HG03571 (cell line): Measurements from ENCODE around the gene BLOC1S5.

Experiments
- ATAC-seq: cut with Tn5 transposase; IDR thresholded peaks from one replicate; pipeline ENCODE4 v1.9.1; 2021; ENCODE audit not compliant: unreplicated experiment

BLOC1S5 gene

DNA sequence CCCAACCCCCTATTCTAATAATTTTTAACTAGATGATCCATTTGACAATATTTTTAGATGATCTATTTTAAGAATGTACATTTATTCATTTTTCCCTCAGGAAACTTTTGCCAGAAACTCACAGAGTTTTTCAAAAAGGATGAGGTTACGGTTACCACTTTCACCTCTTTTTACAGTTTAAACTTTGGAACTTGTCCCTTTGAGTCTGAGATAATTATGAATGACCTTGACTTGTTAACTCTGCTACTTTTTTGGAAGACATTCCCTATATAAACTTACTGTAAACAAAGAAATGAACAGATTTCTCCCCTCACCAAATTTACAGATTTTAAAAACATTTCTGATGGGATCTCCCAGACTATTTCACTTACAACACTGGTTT is 18.4 kb upstream of the BLOC1S5 start:
- ATAC-seq = no peak

DNA sequence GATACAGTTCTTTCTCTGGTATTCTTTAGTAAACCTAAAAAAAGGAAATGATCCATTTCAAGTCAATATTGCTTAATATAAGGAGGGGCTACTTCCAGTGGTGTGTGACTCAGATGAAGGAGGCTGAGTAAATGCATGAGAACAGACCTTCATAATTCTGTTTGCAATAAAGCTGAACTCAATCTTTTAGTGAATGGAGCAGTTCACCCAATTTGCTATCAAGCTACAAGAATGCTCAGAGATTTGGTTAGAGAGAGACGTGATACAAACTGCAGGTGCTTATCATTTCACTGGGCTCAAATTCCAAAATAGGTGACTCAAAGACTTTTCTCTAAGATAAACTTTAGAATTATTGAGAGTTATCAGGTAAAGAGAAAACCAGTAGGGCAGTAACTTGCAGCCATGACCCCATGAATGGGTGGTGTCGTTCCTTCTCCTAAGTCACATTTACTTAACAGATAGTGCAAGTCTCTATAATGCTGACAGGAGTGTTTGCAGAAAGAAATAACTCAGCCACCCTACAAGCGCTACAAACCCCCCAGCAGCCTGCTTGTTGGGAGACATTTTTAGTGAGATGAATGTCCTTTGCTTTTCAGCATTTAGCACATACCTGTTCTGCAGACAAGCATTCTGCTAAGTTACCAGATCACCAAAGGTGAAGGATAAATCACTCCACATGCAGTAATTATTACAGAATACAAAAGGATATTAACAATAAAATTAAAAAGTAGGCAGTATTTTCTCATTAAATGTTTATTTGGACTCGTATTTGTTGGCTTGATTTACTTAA is 16.4 kb upstream of the BLOC1S5 start:
- ATAC-seq = no peak

DNA sequence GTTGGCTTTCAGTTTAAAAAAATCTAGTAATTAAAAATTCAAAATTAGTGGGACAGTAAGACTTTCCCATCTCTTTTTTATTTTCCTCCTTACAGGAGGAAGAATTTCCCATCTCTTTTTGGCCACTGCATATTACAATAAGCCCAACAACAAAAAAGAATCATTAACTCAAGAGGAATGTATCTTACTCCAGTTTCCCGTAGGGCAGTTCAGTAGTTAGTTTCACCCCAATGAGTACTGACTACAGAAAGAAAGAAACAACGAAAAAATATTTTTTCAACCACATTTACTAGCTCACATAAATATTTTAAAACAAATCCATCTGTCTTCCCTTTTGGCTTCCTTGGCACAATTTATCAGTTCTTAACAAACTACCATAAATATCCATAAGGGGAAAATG is 14.9 kb upstream of the BLOC1S5 start:
- no peak for ATAC-seq

DNA sequence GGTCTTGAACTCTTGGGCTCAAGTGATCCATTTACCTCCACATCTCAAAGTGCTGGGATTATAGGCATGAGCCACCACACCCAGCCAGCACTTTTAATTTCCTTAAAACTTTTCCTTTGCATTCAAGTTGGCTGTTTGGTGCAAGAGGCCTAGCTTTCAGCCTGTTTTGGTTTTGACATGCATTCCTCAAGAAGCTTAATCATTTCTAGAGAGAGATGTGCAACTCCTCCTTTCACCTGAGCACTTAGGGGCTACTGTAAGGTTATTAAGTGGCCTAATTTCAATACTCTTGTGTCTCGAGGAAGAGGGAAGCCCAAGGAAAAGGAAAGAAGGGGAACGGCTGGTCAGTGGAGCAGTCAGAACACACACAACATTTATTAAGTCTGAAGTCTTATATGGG is 13.8 kb upstream of the BLOC1S5 start:
- ATAC-seq = no peak

GRCh38 chr6:8075704-8076103 is 11.5 kb upstream of the BLOC1S5 start:
- no peak for ATAC-seq

GRCh38 chr6:8075185-8075584 is 11.0 kb upstream of the BLOC1S5 start:
- no peak for ATAC-seq

GRCh38 chr6:8074213-8074612 is 10.0 kb upstream of the BLOC1S5 start:
- no peak for ATAC-seq

DNA sequence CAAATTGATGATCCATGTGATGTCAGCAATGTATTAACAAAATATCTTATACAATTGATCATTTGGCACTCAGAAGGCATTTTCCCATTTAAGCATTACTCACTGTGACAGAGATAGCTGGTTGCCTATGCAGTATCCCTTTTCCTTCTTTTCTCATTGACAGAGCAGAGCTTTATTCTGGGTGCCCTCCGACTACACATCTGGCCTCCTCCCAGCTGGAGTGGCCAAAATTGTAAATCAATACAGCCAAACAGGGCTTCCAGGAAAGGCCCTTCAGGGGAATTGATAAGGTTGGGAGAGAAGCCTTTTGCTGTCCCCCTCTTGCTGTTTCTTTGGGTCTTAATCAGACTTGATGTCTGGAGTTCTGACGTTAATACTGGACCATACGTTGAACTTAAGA is 9.6 kb upstream of the BLOC1S5 start:
- ATAC-seq = no peak

- ATAC-seq = no peak
Measured at GRCh38 chr6:8070718-8071117, 6.5 kb upstream of the BLOC1S5 start.

DNA sequence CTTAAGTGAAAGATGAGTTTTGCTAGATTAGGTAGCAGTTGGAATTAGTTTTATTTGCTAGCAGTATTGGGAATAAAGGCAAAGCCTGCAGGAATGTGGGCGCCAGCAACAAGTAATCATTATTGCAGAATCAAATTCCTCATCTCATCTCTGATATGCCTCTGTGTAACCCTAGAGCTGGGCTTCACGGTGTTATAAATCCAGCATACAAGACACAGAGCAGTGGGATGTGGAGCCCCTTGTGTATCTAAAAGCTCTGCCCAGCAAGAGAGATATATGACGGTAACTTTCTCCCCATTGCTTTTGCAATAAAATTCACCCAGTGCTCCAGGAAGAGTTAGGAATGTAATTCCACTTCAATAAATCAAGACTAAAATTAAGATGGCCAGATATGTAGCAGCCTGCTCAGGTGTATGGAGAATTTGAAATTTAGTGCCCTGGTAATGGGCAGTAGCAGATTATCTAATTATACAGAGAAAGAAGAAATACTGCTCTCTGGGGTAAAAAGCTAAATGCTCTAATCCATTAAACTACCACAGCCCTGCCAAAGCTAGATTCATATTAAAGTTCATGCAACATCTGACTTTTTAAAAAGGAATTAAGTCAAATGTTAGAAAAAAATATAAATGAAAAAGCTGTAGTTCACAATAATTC is 5.6 kb upstream of the BLOC1S5 start:
- no peak for ATAC-seq

DNA sequence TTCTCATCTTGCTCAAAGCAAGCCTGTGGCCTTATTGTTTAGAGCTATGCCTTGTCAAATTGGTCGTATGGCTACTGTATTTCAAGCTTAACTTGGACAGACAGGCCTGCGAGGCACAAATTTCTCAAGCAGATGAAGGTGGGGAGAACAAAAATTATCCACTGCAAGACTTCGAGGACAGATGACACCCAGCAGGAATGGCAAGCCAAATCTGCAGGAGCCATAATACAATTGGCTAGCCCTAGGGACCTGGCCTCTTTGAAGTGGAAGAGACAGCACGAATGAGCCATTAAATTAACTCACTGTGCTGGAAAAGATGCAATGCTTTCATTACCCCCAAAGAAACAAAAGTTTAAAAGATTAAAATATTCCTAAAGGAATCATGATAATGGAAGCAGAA is 5.0 kb upstream of the BLOC1S5 start:
- ATAC-seq = no peak

DNA sequence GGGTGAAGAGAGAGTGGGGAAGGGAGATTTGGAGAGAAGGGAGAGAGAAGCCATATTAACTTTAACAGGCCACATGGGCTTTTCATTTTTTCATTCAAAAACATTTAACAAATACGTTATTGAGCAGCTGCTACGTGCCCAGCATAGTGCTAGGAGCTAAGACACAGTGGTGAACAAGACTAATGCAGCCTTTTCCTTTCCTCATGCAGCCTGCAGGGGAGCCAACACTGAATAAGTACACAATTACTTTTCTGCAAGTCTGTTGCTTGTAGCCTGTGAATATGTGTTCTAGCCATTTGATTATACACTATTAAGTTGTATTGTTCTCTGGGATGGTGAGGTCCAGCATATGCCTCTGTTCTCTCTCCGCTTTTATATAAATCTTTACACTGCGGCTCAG is 1.9 kb upstream of the BLOC1S5 start:
- ATAC-seq = no peak

DNA sequence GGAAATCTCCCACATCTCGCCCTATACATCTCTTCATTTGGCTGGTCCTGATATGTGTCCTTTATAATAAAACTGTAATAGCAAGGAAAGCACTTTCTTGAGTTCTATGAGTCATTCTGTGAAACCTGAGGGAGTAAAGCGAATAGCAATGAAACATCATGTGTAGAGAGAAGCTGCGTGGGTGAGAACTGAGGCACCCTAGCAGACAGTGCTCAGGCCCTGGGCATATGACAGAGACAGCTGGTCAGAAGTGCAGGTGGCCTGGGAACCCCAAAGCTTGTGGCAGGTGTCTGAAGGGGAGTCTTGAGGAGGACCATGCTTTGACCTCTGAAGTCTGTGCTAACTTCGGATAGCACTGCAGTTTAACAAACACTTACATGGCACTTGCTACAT is 1.3 kb upstream of the BLOC1S5 start:
- no peak for ATAC-seq

- ATAC-seq = no peak
Measured at GRCh38 chr6:8064638-8065518, 689 bp upstream of the BLOC1S5 start.

GRCh38 chr6:8061736-8062135 is 2.5 kb downstream of the BLOC1S5 start:
- no peak for ATAC-seq

DNA sequence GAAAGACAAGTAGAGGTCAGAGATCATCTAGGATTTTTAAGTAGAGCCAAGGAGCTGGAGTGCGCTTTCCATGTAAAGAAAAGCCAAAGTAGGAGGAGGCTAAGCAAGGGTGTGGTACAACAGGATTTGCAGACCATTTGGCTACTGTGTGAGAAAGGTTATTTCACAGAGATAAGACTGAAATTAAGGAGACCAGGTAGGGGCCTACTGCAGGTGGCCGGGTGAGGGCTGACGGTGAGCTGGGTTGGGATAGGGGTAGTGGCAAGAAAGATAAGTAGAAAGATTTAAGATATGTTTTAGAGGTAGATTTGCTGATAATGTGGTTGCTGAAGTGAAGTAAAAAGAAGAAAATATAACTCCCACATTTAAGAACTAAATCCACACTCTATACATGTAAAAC is 3.8 kb downstream of the BLOC1S5 start:
- no peak for ATAC-seq

GRCh38 chr6:8059129-8059528 is 5.1 kb downstream of the BLOC1S5 start:
- ATAC-seq = no peak

DNA sequence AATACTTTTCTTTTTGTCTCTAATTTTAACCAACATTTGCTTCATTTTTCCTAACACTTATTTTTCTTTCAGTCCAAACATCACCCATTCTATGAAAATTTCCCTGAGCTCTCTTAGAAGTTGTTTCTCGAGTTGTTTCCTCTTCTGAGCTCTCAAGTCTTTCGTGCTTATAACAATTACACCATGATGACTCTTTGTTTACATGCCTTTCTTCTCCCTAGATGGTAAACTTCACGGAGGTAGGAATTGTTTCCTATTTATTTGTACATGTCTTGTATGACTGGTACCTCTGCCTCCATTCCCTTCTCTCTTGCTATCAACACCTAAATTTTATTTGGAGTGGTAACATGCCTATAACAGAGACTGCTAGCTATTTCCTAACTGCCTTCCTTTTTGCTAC is 6.4 kb downstream of the BLOC1S5 start:
- no peak for ATAC-seq

- no peak for ATAC-seq
Measured at GRCh38 chr6:8057263-8057662, 6.9 kb downstream of the BLOC1S5 start.

DNA sequence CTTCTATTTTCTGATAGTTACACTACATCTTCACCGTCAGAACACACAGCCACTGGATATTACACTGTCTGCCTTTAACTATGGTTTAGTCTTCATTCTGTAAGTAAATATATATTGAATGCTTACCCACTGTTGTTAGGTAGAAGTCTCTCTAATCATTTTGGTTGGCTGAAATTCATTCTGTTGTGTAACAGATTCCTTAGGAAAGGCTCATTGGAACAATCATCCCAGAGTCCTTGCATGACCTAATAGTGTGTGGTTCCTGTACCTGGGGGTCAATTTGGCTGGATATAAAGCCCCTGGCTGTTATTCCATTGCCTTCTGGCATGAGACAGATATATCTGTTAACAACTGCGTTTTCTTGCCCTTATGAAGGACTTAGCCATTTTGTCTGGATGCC is 9.9 kb downstream of the BLOC1S5 start:
- no peak for ATAC-seq

DNA sequence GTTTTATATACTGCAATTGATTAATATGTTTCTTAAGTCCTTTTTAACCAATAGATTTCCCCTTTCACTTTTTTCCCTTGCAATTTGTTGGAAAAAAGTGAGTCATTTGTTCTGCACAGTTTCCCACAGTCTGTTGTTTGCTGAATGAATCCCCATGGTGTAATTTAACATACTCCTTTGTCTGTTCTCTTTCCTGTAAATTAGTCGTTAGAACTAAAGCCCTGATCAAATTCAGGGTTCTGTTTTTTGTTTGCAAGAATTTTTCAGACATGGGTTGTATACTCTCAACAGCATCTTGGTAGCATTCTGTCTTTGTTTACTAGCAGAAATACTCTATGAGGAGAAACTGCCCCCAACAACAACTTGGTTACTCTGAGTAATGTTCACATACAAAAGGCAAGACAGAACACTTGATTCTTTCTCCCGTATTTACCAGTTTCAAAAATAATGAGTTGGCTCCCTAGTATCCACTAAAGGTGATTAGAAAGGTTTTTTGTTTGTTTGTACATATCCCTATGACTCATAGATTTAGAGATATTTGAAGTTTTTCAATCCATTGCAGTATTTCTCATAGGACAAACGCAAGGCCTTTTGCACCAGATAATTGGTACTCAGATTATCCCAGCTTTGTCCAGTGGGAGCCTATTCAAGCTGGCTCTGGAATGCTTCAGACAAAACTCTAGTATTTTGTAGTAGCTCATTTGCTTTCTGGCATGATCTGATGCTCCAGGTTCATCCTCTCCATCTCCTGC is 16.5 kb downstream of the BLOC1S5 start:
- no peak for ATAC-seq
